OCI-LY1 (cell line): ENCODE results near the gene ATAD3A.
"Not testable (repeated sequence)": the region's sequence is repeated elsewhere in the genome, so short reads cannot be mapped to it uniquely, and the experiment has no call there.

Experiments
- H2AFZ ChIP-seq: fragments of 200-600 bp; sonication (generic), shearing (Covaris generic); 2 replicates; pipeline ENCODE4 v1.6.0; 2014; ENCODE audit warnings: antibody characterized with exemption, mild to moderate bottlenecking, low read length
- H3F3A ChIP-seq: fragments of 200-600 bp; sonication (generic), shearing (Covaris generic); 2 replicates; pipeline ENCODE4 v1.6.0; 2014; ENCODE audit warnings: mild to moderate bottlenecking, antibody characterized with exemption, low read length, moderate library complexity; ENCODE audit not compliant: insufficient read depth
- H3K27ac ChIP-seq: fragments of 200-600 bp; sonication (generic); 2 replicates; pipeline ENCODE4 v1.5.1; 2014; ENCODE audit warnings: low read length, mixed run types, mild to moderate bottlenecking, low read depth; ENCODE audit not compliant: poor library complexity, severe bottlenecking
- H3K27me3 ChIP-seq: fragments of 200-600 bp; sonication (generic); 2 replicates; pipeline ENCODE4 v1.6.0; 2014; ENCODE audit warnings: antibody characterized with exemption, mild to moderate bottlenecking, low read length, moderate library complexity; ENCODE audit not compliant: insufficient read depth
- H3K36me3 ChIP-seq: fragments of 200-600 bp; sonication (generic); 2 replicates; pipeline ENCODE4 v1.6.1; 2014; ENCODE audit warnings: mild to moderate bottlenecking, antibody characterized with exemption, low read length, moderate library complexity, mixed read lengths; ENCODE audit not compliant: insufficient read depth
- H3K4me1 ChIP-seq: fragments of 200-600 bp; sonication (generic); 2 replicates; pipeline ENCODE4 v1.5.1; 2014; ENCODE audit warnings: mild to moderate bottlenecking, low read length, moderate library complexity; ENCODE audit not compliant: insufficient read depth, severe bottlenecking
- H3K4me2 ChIP-seq: fragments of 200-600 bp; sonication (generic), shearing (Covaris generic); 2 replicates; pipeline ENCODE4 v1.6.1; 2014; ENCODE audit warnings: low read length
- H3K4me3 ChIP-seq: fragments of 200-600 bp; sonication (generic); 2 replicates; pipeline ENCODE4 v1.5.1; 2014; ENCODE audit warnings: low read length, low read depth, mild to moderate bottlenecking, mixed read lengths; ENCODE audit not compliant: poor library complexity, severe bottlenecking
- H3K79me2 ChIP-seq: fragments of 200-600 bp; shearing (Covaris generic); 2 replicates; pipeline ENCODE4 v1.6.1; 2016; ENCODE audit warnings: mixed run types, low read length, mixed read lengths; ENCODE audit not compliant: insufficient read depth
- H3K9ac ChIP-seq: fragments of 200-600 bp; sonication (generic), shearing (Covaris generic); 2 replicates; pipeline ENCODE4 v1.6.1; 2014; ENCODE audit warnings: mild to moderate bottlenecking, low read length, mixed read lengths
- H3K9me2 ChIP-seq: fragments of 200-600 bp; sonication (generic), shearing (Covaris generic); 2 replicates; pipeline ENCODE4 v1.6.1; 2014; ENCODE audit warnings: low read depth, mild to moderate bottlenecking, low read length, mixed read lengths
- H3K9me3 ChIP-seq: fragments of 200-600 bp; shearing (Covaris generic); 2 replicates; pipeline ENCODE4 v1.6.1; 2014; ENCODE audit warnings: low read length, mixed read lengths
- H4K20me1 ChIP-seq: fragments of 200-600 bp; sonication (generic), shearing (Covaris generic); 2 replicates; pipeline ENCODE4 v1.6.0; 2016; ENCODE audit warnings: mild to moderate bottlenecking, low read length; ENCODE audit not compliant: insufficient read depth
- CTCF ChIP-seq: fragments of 200-600 bp; sonication (generic), shearing (Covaris generic); IDR thresholded peaks from 2 replicates; pipeline ENCODE4 v1.5.1; 2017; ENCODE audit warnings: mild to moderate bottlenecking, antibody characterized with exemption, low read length, moderate library complexity, mixed read lengths
- EZH2 ChIP-seq: fragments of 200-600 bp; sonication (generic), shearing (Covaris generic); IDR thresholded peaks from 2 replicates; pipeline ENCODE4 v1.8.0; 2017; ENCODE audit warnings: borderline replicate concordance, mixed run types, mild to moderate bottlenecking, antibody characterized with exemption, low read length, moderate library complexity, mixed read lengths

ATAD3A gene

GRCh38 chr1:1511533-1512285 lies at the start of gene ATAD3A:
Gene ATAD3A (plus strand): TSS chr1:1512162. CDS start chr1:1512269, 107 bp downstream.
- TF ChIP-seq CTCF: no peak
- no peak for TF ChIP-seq EZH2
- peak within 1 kb of the TSS; percentile 84 for H3K27ac ChIP-seq
- H3F3A ChIP-seq: no peaks in the 10 kb centered on the region
- no peaks in the 10 kb centered on the region for H3K9me3 ChIP-seq
- peak within 1 kb of the TSS; percentile 96 for H3K4me3 ChIP-seq
- H3K9me2 ChIP-seq: no peaks in the 10 kb centered on the region
- peak within 1 kb of the TSS; percentile 84 for H3K4me2 ChIP-seq
- no peaks in the 10 kb centered on the region for H3K27me3 ChIP-seq
- no peaks in the 10 kb centered on the region for H4K20me1 ChIP-seq
- peaks cover 20% of the 10 kb centered on the region for H3K4me1 ChIP-seq
- H3K9ac ChIP-seq: peak within 1 kb of the TSS; percentile 98
- H3K36me3 ChIP-seq: peaks cover 17% of the 10 kb centered on the region
- no peaks in the 10 kb centered on the region for H3K79me2 ChIP-seq
- no peak within 1 kb of the TSS for H2AFZ ChIP-seq

- Histone ChIP-seq H3K9me3 (no peaks in the 10 kb centered on the region), H4K20me1 (no peaks in the 10 kb centered on the region), H3K27me3 (no peaks in the 10 kb centered on the region), H3K79me2 (no peaks in the 10 kb centered on the region), H3K36me3 (no peaks in the 10 kb centered on the region; the same call in 1 of the 2 replicates), H3F3A (no peaks in the 10 kb centered on the region), H3K27ac (peak overlapping the region; percentile 69), H3K9me2 (no peaks in the 10 kb centered on the region), H3K4me3 (peak overlapping the region; percentile 49), H2AFZ (no peak overlapping the region), H3K9ac (peak overlapping the region; percentile 53; the same call in 1 of the 2 replicates), H3K4me2 (peak overlapping the region; percentile 60), H3K4me1 (peaks cover 16% of the 10 kb centered on the region)
- TF ChIP-seq EZH2 (no peak), CTCF (no peak)
Measured at GRCh38 chr1:1462318-1462966, 49.5 kb upstream of the ATAD3A start.

GRCh38 chr1:1463312-1463711 lies 48.6 kb upstream of the ATAD3A start:
- Histone ChIP-seq H2AFZ (no peak overlapping the region), H3K27ac (no peak overlapping the region), H3K9me2 (no peaks in the 10 kb centered on the region), H3K4me2 (no peak overlapping the region), H3K36me3 (no peaks in the 10 kb centered on the region; the same call in 1 of the 2 replicates), H4K20me1 (no peaks in the 10 kb centered on the region), H3K79me2 (no peaks in the 10 kb centered on the region), H3K9ac (no peak overlapping the region), H3K27me3 (no peaks in the 10 kb centered on the region), H3K9me3 (no peaks in the 10 kb centered on the region), H3K4me3 (no peak overlapping the region), H3F3A (no peaks in the 10 kb centered on the region), H3K4me1 (peaks cover 16% of the 10 kb centered on the region)
- no peak for TF ChIP-seq CTCF

GRCh38 chr1:1468196-1468985 lies 43.6 kb upstream of the ATAD3A start:
- not testable (repeated sequence) for H3K36me3 ChIP-seq

More at GRCh38 chr1:1468196-1468985, 43.6 kb upstream of the ATAD3A start:
- not testable (repeated sequence) for H3K9me3 ChIP-seq, H3K4me3 ChIP-seq, H3K9me2 ChIP-seq, H2AFZ ChIP-seq, H3K27ac ChIP-seq, H3K4me2 ChIP-seq, H3K27me3 ChIP-seq, H3K9ac ChIP-seq, H3F3A ChIP-seq, H4K20me1 ChIP-seq
- Histone ChIP-seq H3K79me2 (peaks cover 11% of the 10 kb centered on the region), H3K4me1 (peaks cover 20% of the 10 kb centered on the region)
